Caki2 (cell line): ENCODE measurements around the gene MT1H. TPM values are rescaled to one million over a fixed set of nuclear protein-coding genes. Genes with fewer than 3 reads are reported as not detected.
"Not testable (repeated sequence)": the region's sequence is repeated elsewhere in the genome, so short reads cannot be mapped to it uniquely, and the experiment has no call there.

Experiments
- DNase-seq: peaks from one replicate; pipeline ENCODE4 v3.0.0-alpha.2; 2015; ENCODE audit warnings: low read depth
- in situ Hi-C: cut with HindIII; loops from 2 replicates; pipeline ENCODE4 v1.10.0; 2016; ENCODE audit warnings: low sequenced_read_pairs, low pct_unique_long_range_greater_than_20kb, mixed read lengths
- total RNA-seq: library from RNA; depleted of rRNA; stranded (reverse); fragments of >200 nt; shearing (Covaris generic); gene quantifications from 2 replicates; pipeline ENCODE4 v1.2.3, GENCODE V29; 2014; ENCODE audit warnings: low replicate concordance

MT1H gene
- total RNA-seq, 1 experiment from 2014 or later = not detected

DNA sequence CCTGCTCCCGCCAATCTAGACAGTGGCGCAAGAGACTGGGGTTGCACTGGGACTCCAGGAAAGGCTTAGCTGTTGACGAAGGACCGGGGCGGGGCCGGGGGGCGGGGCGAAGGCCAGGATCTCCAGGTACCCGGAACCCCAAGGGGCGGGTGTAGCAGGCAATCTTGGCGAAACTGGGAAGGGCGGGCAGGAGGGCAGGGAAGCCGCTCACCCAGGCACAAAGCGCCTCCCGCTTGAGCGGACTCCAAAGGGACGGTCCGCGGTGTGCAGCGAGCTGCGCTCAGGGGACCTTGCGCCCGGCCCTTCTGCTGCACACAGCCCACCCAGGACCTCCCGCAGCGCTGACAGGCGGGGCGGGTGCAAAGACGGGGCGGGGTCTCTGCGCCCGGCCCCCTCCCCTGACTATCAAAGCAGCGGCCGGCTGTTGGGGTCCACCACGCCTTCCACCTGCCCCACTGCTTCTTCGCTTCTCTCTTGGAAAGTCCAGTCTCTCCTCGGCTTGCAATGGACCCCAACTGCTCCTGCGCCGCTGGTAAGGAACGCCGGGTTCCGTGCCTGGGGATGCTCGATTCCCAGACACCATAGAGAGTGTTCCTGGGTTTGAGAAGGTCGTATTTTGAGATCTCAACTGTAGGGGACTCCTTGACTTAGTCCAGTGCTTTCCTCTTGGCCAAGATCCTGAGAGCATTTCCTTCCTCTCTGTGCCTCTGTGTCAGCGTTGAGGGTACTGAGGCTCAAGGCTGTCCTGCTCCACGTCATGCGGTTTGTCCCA is 11.9 kb upstream of the MT1H start, which contains the start of gene MT1F:
TSS of gene MT1F (plus strand) at position 405 of the 772 bp plus-strand sequence. CDS start at position 505, 100 bp downstream.
- peak; percentile 72 for DNase-seq
- in situ Hi-C loops = no loop called here

DNA sequence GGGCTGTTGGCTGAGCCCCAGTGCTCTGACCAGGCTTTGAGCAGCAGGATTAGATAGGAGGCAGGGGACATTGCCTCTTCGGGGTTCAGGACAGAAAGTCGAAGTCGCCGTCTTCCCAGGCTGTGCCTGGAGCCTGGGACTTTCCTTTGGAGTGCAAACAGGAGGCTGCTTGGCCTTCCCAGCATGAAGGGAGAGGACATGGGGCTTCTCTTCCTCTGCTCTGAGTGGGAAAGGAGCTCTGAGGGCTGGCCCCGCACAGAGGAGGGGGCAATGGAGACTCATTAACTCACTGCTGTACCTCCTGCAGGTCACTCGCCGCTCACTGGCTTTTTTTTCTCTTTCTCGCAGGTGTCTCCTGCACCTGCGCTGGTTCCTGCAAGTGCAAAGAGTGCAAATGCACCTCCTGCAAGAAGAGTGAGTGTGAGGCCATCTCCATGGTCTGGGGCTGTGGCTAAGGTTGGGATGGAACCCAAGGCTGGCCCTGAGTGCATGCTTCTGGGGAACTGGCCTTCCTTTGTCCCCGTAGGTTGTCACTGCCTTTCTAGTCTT is 11.2 kb upstream of the MT1H start:
- no peak for DNase-seq
- in situ Hi-C loops = no loop called here

DNA sequence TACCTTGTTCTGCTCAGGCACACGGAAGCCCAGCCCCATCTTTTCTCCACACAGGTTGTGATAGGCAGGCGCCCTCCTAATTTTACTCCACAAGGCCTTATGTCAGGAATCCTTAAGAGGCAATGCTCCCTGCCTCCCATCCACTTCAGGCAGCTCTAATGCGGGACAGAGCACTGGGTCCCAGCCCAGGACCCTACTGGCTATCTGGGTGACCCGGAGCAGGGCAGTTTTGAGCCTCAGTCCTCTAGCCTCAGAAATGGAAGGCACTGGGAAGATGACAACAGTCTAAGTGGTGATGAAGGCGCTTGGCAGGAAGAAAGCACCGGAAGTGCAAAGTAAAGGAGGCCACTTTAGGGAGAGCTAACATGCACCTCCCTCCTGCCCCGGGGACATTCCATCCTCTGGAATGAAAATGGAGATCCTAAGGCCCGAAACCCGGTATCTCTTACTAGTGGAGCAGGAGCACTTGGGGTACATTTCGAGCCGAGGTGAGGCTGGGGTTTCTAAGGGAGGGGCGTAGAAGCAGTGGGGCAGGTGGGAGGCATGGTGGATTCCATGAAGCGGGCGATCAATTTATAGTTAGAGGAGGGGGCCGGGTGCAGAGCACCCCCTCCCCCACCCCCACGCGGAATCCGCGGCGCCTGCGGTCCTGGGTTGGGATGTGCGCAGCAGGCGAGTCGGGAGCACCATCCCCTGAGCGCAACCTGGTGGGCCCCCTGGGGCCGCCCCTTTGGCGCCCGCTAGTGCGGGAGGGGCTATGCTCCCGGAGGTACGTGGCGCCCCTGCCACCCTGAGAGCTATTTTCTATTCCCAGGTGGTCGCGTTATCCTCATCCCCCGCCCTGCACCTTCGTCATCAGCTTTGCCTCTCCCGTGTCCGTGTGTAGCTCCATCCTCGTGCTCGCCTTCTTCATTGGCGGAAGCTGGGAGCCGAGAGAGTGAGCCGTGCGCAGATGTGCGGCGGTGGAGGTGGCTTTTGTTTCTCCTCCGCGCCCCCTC is 7.0 kb upstream of the MT1H start:
- no peak for DNase-seq
- in situ Hi-C loops = no loop called here

DNA sequence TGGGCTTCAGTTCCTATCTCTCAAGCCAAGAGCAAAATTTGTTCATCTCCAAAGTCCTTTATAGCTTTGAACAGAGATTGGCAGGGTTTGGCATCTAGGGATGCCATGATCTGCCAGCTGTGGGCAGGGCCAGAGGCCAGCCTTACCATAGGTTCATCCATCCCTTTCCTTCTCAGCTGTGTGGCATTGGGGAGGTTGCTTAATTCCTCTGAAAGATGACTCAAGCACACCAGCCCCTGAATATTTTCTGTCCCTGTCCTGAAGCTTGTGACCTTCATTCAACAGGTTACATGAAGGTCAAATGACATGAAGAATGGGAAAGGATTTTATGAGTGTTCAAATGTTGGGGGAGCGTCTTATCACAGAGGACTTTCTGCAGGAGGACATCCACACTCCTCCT is 5.1 kb upstream of the MT1H start:
- in situ Hi-C loops = no loop called here
- DNase-seq = no peak

DNA sequence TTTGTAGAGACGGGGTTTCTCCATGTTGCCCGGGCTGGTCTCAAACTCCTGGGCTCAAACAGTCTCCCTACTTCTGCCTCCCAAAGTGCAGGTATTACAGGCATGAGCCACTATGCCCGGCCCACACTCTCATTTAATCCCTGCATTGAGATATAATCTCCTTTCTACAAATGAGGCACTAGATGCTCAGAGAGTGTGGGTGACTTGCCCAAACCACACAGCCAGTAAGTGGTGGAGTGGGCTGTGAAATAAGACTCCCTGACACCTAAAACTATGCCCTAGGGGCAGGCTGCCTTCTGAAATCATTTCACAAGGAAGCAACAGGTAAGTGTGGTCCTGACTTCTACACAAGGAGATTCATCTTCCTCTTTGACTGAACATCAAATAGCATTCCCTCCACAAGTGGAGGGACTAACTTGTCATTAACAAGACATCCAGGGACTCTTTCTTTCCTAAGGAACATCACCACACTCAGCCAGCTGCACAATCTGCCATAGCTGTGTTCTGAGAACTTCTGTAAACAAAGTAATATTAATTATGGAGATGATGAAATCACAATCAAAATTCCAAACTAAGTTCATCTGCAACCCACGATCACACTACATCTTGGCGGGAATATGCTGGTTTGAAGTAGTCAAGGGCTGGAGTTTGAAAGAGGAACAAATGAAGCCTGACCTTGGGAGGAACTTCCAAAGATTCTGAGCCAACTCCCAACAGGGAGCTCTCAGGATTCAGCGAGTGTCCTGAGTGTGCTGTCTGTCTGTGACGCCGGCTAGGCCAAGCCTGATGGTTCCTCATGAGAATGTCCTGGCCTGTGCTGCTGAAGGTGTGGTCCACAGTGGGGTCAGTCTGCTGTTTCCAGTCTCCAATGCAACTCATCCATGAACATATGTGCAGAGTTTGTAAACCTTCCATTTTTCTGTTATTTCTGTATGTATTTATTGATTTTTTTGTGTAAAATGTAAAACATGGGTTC is 4.0 kb upstream of the MT1H start:
- in situ Hi-C loops, DNase-seq: not testable (repeated sequence)

DNA sequence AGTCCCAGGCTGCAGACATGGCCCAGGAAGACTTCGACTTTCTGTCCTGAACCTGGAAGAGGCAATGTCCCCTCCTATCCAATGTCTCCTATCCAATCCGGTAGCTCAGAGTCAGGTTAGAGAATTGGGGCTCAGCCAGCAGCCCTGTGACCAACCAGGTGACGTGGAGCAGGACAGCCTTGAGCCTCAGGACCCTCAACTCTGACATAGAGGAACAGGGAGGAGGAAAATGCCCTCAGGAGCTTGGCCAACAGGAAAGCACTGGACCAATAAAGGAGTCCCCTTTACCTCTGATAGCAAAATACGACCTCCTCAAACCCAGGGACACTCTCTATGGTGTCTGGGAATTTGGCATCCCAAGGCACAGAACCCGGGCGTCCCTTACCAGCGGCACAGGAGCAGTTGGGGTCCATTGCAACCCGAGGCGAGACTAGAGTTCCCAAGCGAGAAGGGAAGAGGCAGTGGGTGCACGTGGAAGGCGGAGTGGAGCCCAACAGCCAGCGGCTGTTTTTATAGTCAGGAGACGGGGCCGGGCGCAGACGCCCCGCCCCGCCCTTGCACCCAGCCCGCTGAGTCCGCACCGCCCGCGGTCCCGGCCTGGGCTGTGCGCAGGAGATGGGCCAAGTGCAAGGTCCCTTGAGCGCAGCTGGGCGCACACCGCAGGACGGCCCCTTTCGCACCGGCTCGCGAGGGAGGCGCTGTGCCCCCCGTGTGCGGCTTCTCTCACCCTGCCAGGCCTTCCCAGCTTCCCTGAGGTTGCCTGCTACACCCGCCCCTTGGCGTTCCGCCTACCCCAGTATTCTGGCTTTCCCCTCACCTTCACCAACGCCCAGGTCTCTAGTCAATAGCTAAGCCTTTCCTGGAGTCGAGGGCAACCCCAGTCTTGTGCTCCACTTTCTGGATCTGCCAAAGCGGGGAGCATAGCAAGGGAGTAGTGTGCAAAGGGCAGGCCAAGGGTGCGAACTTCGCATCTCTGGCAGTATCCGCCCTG is 1.7 kb upstream of the MT1H start, which contains the start of gene MT1G:
TSS of gene MT1G (minus strand) at position 485 of the 991 bp plus-strand sequence. CDS start at position 413, 72 bp downstream.
- DNase-seq = no peak
- in situ Hi-C loops = no loop called here

DNA sequence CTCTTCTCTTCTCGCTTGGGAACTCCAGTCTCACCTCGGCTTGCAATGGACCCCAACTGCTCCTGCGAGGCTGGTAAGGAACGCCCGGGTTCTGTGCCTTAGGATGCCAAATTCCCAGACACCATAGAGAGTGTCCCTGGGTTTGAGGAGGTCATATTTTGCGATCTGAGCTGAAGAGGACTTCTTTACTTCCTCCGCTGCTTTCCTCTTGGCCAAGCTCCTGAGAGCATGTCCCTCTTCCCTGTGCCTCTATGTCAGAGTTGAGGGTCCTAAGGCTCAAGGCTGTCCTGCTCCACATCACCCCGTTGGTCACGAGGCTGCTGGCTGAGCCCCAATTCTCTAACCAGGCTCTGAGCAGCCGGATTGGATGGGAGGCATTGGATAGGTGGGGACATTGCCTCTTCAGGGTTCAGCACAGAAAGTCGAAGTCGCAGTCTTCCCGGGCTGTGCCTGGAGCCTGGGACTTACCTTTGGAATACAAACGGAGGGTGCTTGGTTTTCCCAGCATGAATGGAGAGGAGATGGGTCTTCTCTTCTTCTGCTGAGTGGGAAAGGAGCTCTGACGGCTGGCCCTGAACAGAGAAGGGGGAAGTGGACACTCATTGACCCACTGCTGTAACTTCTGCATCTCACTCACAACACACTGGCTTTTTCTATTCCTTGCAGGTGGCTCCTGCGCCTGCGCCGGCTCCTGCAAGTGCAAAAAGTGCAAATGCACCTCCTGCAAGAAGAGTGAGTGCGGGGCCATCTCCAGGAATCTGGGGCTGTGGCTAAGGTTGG is 416 bp downstream of the MT1H start:
- no peak for DNase-seq
- in situ Hi-C loops = no loop called here

DNA sequence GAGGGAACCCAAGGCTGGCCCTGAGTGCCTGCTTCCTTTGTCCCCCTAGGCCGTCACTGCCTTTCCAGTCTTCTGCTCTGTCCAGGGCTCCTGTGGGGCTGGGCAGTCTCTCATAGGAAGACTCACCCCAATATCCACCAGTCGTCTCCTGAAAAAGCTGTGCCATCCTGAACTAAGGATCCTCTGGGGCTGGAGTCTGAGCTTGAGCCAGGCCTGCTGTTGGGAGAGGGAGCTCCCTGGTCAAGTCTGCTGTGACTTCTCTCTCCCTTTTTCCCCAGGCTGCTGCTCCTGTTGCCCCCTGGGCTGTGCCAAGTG is 963 bp downstream of the MT1H start:
- no peak for DNase-seq
- in situ Hi-C loops = no loop called here

DNA sequence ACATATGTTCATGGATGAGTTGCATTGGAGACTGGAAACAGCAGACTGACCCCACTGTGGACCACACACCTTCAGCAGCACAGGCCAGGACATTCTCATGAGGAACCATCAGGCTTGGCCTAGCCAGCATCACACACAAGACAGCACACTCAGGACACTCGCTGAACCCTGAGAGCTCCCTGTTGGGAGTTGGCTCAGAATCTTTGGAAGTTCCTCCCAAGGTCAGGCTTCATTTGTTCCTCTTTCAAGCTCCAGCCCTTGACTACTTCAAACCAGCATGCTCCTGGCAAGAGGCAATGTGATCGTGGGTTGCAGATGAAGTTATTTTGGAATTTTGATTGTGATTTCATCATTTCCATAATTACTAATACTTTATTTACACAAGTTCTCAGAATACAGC is 2.1 kb downstream of the MT1H start:
- in situ Hi-C loops, DNase-seq: not testable (repeated sequence)

DNA sequence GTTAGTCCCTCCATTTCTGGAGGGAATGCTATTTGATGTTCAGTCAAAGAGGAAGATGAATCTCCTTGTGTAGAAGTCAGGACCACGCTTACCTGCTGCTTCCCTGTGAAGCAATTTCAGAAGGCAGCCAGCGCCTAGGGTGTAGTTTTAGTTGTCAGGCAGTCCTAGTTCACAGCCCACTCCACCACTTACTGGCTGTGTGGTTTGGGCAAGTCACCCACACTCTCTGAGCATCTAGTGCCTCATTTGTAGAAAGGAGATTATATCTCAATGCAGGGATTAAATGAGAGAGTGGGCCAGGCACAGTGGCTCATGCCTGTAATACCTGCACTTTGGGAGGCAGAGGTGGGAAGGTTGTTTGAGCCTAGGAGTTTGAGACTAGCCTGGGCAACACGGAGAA is 2.6 kb downstream of the MT1H start:
- DNase-seq, in situ Hi-C loops: not testable (repeated sequence)

DNA sequence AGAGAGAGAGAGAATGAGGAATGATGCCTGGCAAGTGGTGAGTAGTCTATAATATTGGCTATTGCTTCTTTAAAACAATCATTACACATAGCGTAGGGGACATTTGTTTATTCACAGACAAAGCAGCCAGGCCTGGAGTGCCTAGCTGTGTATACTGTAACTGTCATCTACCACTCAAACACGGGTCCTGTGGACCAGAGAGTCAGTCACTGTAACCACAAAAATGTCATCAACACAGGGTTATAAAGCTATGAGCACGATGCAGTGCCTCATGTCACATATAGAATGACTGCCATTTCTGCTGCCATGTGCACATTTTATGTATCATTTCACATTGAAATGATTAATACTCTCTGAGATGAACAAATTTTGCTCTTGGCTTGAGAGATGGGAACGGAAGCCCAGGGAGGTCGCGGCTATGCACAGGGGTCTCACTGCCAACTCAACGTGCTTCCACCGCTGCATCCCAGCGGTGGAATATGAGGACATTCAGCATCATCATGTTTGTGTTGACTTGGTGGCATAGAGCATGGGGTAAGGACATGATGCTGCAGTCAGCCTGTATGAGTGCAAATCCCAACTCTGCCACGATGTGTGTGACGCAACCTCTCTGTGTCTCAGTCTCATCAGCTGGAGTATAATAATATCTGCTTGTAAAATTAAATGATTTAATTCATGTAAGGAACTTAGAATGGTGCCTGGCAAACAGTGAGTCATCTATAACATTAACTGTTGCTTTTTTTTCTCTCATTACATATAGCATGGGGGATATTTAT is 3.3 kb downstream of the MT1H start:
- DNase-seq = no peak
- in situ Hi-C loops = no loop called here

DNA sequence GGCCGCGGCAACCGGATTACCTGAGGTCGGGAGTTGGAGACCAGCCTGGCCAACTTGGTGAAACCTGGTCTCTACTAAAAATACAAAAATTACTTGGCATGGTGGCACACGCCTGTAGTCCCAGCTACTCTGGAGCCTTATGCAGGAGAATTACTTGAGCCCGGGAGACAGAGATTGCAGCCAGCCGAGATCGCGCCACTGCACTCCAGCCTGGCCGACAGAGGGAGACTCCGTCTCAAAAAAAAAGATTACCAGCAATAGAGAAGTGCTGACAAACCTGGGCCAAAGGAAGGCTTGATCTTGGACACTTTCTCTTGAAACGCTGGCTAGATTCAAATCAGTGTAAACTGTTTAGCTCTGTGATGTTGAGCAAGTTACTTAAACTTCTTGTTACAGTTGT is 4.3 kb downstream of the MT1H start:
- no peak for DNase-seq
- in situ Hi-C loops = no loop called here

DNA sequence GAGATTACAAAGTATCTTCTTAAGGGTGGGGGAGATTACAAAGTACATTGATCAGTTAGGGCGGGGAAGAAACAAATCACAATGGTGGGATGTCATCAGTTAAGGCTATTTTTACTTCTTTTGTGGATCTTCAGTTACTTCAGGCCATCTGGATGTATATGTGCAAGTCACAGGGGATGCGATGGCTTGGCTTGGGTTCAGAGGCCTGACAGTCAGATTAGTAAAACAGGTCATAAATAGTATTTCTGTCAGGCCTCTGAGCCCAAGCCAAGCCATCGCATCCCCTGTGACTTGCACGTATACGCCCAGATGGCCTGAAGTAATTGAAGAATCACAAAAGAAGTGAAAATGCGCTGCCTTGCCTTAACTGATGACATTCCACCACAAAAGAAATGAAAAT is 5.0 kb downstream of the MT1H start:
- in situ Hi-C loops, DNase-seq: not testable (repeated sequence)

DNA sequence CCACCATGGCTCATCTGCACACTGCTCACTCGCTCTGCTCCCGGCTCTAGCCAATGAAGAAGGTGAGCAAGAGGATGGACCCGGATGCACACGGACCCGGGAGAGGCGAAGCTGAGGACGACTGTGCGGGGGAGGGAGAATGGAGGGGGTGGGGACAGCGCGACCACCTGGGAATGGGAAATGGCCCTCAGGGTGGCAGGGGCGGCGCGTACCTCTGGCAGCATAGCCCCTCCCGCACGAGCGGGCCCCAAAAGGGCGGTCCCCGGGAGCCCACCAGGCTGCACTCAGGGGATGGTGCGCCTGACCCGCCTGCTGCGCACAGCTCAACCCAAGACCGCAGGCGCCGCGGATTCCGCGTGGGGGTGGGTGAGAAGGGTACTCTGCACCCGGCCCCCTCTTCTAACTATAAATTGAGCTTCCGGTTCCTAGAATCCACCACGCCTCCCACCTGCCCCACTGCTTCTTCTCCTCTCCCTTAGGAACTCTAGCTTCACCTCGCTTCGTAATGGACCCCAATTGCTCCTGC is 6.1 kb downstream of the MT1H start:
- in situ Hi-C loops = no loop called here
- DNase-seq = no peak

DNA sequence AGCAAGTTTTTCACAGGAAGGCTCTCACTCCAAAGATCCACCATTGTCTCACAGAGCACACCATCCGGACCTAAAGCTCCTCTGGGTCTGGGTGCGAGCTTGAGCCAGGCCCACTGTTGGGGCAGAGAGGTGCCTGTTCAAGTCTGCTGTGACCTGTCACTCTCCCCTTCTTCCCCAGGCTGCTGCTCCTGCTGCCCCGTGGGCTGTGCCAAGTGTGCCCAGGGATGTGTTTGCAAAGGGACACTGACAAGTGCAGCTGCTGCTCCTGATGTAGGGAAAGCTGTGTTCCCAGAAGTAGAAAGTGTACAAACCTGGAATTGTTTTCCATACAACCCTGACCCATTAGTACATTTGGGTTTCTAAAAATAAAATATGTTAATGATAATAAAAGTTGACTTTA is 7.9 kb downstream of the MT1H start:
- no peak for DNase-seq
- in situ Hi-C loops = no loop called here
